Measurements from ENCODE around the gene BAIAP2. TPM values are rescaled to one million over a fixed set of nuclear protein-coding genes. Genes with fewer than 3 reads are reported as not detected.

The BAIAP2 gene
- total RNA-seq, 3 donors from 2014 or later = 21.0 to 47.0 (median 37.6) TPM

DNA sequence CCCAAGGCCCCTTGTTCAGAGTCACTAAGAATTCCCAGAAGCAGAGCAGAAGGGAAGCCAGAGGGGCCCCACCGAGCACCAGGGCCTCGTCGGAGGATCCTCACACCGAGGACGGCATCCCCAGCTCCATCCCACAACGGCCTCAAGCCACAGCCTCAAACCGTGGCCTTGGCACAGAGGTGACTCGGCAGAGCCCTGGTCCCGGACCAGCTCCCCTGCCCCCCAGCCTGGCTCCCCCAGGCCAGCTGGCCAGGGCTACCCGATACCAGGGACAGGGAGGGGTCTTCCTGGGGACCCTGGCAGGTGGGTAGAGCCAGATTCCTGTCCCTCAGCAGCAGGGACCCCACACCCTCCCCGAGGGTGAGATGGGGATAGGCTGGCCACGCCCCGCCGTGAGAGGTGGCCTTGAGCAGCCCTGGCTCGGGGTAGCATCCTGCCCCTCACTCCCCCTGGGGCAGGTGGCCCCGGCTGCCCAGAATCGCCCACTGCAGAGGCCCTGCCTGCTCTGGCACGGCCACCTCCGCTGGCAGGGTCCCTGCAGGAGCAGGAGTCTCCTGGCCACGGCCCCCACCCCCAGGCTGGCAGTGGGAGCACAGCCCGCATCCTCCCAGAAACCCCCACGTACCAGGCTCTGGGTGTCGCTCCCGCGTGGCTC, 124.8 kb downstream of the BAIAP2 start:
- Histone ChIP-seq H3K4me1 (no peaks in the 10 kb centered on the region), H3K36me3 (no peaks in the 10 kb centered on the region), H3K4me3 (peak overlapping the region; percentile 36 to 56 (median 37)), H3K9me3 (no peaks in the 10 kb centered on the region), H3K27me3 (peaks cover 0 to 6% of the 10 kb centered on the region in 2 donors), H3K27ac (no peak overlapping the region)
- DNase-seq (ENCODE audit: low spot score in 2 of 2) = no peak
- intact Hi-C loops (cut with DNase I; ENCODE audit: low total_unique reads) = no loop called here
- TF ChIP-seq POLR2AphosphoS5 (IDR thresholded peaks at IDR 0.05) (no peak), POLR2A (IDR thresholded peaks at IDR 0.05) (no peak)
- TF ChIP-seq, protein P1, sequence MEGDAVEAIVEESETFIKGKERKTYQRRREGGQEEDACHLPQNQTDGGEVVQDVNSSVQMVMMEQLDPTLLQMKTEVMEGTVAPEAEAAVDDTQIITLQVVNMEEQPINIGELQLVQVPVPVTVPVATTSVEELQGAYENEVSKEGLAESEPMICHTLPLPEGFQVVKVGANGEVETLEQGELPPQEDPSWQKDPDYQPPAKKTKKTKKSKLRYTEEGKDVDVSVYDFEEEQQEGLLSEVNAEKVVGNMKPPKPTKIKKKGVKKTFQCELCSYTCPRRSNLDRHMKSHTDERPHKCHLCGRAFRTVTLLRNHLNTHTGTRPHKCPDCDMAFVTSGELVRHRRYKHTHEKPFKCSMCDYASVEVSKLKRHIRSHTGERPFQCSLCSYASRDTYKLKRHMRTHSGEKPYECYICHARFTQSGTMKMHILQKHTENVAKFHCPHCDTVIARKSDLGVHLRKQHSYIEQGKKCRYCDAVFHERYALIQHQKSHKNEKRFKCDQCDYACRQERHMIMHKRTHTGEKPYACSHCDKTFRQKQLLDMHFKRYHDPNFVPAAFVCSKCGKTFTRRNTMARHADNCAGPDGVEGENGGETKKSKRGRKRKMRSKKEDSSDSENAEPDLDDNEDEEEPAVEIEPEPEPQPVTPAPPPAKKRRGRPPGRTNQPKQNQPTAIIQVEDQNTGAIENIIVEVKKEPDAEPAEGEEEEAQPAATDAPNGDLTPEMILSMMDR (IDR thresholded peaks at IDR 0.05) = no peak

- intact Hi-C loops (cut with DNase I; ENCODE audit: low total_unique reads) = no loop called here
- Histone ChIP-seq H3K27ac (no peak overlapping the region), H3K27me3 (peaks cover 0 to 6% of the 10 kb centered on the region in 2 donors), H3K4me1 (no peaks in the 10 kb centered on the region), H3K4me3 (peak overlapping the region; percentile 36 to 56 (median 37)), H3K9me3 (no peaks in the 10 kb centered on the region), H3K36me3 (no peaks in the 10 kb centered on the region)
- TF ChIP-seq POLR2A (IDR thresholded peaks at IDR 0.05) (no peak), POLR2AphosphoS5 (IDR thresholded peaks at IDR 0.05) (no peak)
- TF ChIP-seq, protein P1 (IDR thresholded peaks at IDR 0.05) = no peak
- no peak for DNase-seq (ENCODE audit: low spot score in 2 of 2)
Observed at GRCh38 chr17:81160306-81160705, 125.4 kb downstream of the BAIAP2 start.

- intact Hi-C loops (cut with DNase I; ENCODE audit: low total_unique reads) = no loop called here
- H3K36me3 ChIP-seq = no peaks in the 10 kb centered on the region
- no peaks in the 10 kb centered on the region for H3K9me3 ChIP-seq
- H3K4me3 ChIP-seq = peak overlapping the region; percentile 36 to 56 (median 37)
- TF ChIP-seq, protein P1 (IDR thresholded peaks at IDR 0.05) = no peak
- TF ChIP-seq POLR2AphosphoS5 (IDR thresholded peaks at IDR 0.05) = no peak
- TF ChIP-seq POLR2A (IDR thresholded peaks at IDR 0.05) = no peak
- H3K27ac ChIP-seq = no peak overlapping the region
- no peaks in the 10 kb centered on the region for H3K4me1 ChIP-seq
- DNase-seq (ENCODE audit: low spot score in 2 of 2) = no peak
- H3K27me3 ChIP-seq = peaks cover 0 to 6% of the 10 kb centered on the region in 2 donors
Observed at GRCh38 chr17:81160747-81161453, 125.9 kb downstream of the BAIAP2 start.

DNA sequence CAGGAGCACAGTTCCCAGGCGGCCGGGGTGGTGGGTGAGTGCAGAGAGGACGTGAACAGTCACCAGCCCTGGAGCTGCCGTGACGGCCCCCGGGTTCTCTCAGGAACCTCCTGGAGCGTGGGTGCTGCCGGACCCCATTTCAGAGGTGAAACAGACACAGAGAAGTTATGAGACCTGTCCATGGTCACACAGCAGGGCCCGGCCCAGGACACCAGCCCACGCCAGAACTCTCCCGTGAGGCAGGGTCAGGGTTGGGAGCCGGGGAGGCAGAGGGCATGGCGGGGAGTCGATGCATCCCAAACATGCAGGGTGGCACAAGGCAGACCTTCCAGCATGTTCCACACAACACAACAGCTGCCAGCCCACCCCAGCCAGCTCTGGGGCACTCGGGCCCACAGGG, 126.6 kb downstream of the BAIAP2 start:
- TF ChIP-seq POLR2A (IDR thresholded peaks at IDR 0.05) (no peak), POLR2AphosphoS5 (IDR thresholded peaks at IDR 0.05) (no peak)
- TF ChIP-seq, protein P1 (IDR thresholded peaks at IDR 0.05) = no peak
- Histone ChIP-seq H3K4me1 (no peaks in the 10 kb centered on the region), H3K9me3 (no peaks in the 10 kb centered on the region), H3K27ac (no peak overlapping the region), H3K27me3 (peaks cover 0 to 7% of the 10 kb centered on the region in 2 donors), H3K4me3 (no peak overlapping the region), H3K36me3 (no peaks in the 10 kb centered on the region)
- DNase-seq (ENCODE audit: low spot score in 2 of 2) = no peak
- intact Hi-C loops (cut with DNase I; ENCODE audit: low total_unique reads) = no loop called here

- TF ChIP-seq, protein P1 (IDR thresholded peaks at IDR 0.05) = no peak
- TF ChIP-seq POLR2A (IDR thresholded peaks at IDR 0.05) (no peak), POLR2AphosphoS5 (IDR thresholded peaks at IDR 0.05) (no peak)
- H3K4me1 ChIP-seq = no peaks in the 10 kb centered on the region
- peaks cover 0 to 10% of the 10 kb centered on the region in 2 donors for H3K27me3 ChIP-seq
- intact Hi-C loops (cut with DNase I; ENCODE audit: low total_unique reads) = no loop called here
- no peak overlapping the region for H3K27ac ChIP-seq
- H3K36me3 ChIP-seq = no peaks in the 10 kb centered on the region
- no peak for DNase-seq (ENCODE audit: low spot score in 2 of 2)
- H3K9me3 ChIP-seq = no peaks in the 10 kb centered on the region
- H3K4me3 ChIP-seq = no peak overlapping the region
Observed at GRCh38 chr17:81161972-81162371, 127.0 kb downstream of the BAIAP2 start.

All from breast epithelium (tissue), 4 donors.